Right atrium auricular region (tissue), 2 donors: ENCODE data around the gene PHTF1. TPM values are rescaled to one million over a fixed set of nuclear protein-coding genes. Genes with fewer than 3 reads are reported as not detected.

Experiments used
- DNase-seq: peaks from one replicate; pipeline ENCODE4 v3.0.0-alpha.2; 2019; ENCODE audit warnings: low spot score
- H3K27ac ChIP-seq, 2 donors: fragments of 200-600 bp; sonication (generic); 1 replicate in 1 of 2; 2 replicates in 1 of 2; pipeline ENCODE4 v1.5.1; 2016 to 2019
- H3K27me3 ChIP-seq, 2 donors: fragments of 200-600 bp; sonication (generic); one replicate each; pipeline versions ENCODE4 v1.5.1 to v1.6.0; 2017 to 2019
- H3K36me3 ChIP-seq: fragments of 200-600 bp; sonication (generic); one replicate; pipeline ENCODE4 v1.5.1; 2016
- H3K4me1 ChIP-seq, 2 donors: fragments of 200-600 bp; sonication (generic); one replicate each; pipeline versions ENCODE4 v1.5.1 to v1.6.0; 2017 to 2019
- H3K4me3 ChIP-seq, 2 donors: fragments of 200-600 bp; sonication (generic); 1 replicate in 1 of 2; 2 replicates in 1 of 2; pipeline ENCODE4 v1.5.1; 2017 to 2019; ENCODE audit warnings: mild to moderate bottlenecking in 1 of 2, moderate library complexity in 1 of 2
- H3K9me3 ChIP-seq, 2 donors: fragments of 200-600 bp; sonication (generic); one replicate each; pipeline ENCODE4 v1.5.1; 2019
- CTCF ChIP-seq, 2 donors: fragments of 200-600 bp; sonication (generic); IDR thresholded peaks; one replicate each; pipeline ENCODE4 v1.5.1; 2019; ENCODE audit warnings: antibody characterized with exemption in 2 of 2
- total RNA-seq, 2 donors: library from RNA; depleted of rRNA; stranded (reverse); fragments of >200 nt; gene quantifications; one replicate each; pipeline ENCODE4 v1.1.0, GENCODE V29; 2016

The PHTF1 gene
- total RNA-seq, 2 donors from 2014 or later, result 8.6 to 12.4 TPM

- Histone ChIP-seq H3K27me3 (no peaks in the 10 kb centered on the region), H3K4me3 (no peak overlapping the region), H3K9me3 (no peaks in the 10 kb centered on the region), H3K4me1 (no peaks in the 10 kb centered on the region), H3K27ac (no peak overlapping the region), H3K36me3 (peaks cover 2% of the 10 kb centered on the region)
- TF ChIP-seq CTCF (IDR thresholded peaks at IDR 0.05), result no peak
- no peak for DNase-seq
Measured at GRCh38 chr1:113659035-113659434, 100.3 kb downstream of the PHTF1 start.

DNA sequence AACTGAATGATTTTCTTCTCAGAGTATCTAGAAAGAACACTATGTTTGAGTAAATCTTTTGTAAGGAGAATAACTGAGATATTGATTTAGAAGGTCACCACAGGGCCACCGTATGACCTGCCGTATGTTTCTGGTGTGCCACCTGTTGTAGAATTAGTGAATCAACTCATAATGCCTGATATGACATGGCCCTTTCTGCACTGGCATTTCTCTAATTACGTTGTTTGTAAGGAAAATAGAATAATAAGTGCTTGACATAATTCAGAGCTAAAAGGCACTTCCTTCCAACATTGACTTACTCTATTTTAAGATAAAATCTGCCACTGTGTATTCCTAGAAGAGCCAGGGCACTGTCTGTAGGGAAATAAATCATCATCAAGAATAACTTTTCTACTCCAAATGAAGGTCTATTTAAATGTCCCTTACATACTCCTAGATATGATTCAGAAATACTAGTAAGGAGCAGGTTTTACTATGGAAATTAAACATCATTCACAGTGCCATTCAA lies 101.7 kb downstream of the PHTF1 start:
- Histone ChIP-seq H3K4me3 (no peak overlapping the region), H3K27me3 (no peaks in the 10 kb centered on the region), H3K9me3 (no peaks in the 10 kb centered on the region), H3K27ac (peak overlapping the region in 1 of 2 donors; percentile 41), H3K36me3 (peaks cover 7% of the 10 kb centered on the region), H3K4me1 (no peaks in the 10 kb centered on the region)
- no peak for TF ChIP-seq CTCF (IDR thresholded peaks at IDR 0.05)
- DNase-seq, result no peak

- no peak for DNase-seq
- peaks cover 7% of the 10 kb centered on the region for H3K36me3 ChIP-seq
- no peaks in the 10 kb centered on the region for H3K9me3 ChIP-seq
- H3K27me3 ChIP-seq, result no peaks in the 10 kb centered on the region
- no peak for TF ChIP-seq CTCF (IDR thresholded peaks at IDR 0.05)
- peak overlapping the region in 1 of 2 donors; percentile 41 for H3K27ac ChIP-seq
- H3K4me1 ChIP-seq, result no peaks in the 10 kb centered on the region
- no peak overlapping the region for H3K4me3 ChIP-seq
Measured at GRCh38 chr1:113657126-113657525, 102.2 kb downstream of the PHTF1 start.

DNA sequence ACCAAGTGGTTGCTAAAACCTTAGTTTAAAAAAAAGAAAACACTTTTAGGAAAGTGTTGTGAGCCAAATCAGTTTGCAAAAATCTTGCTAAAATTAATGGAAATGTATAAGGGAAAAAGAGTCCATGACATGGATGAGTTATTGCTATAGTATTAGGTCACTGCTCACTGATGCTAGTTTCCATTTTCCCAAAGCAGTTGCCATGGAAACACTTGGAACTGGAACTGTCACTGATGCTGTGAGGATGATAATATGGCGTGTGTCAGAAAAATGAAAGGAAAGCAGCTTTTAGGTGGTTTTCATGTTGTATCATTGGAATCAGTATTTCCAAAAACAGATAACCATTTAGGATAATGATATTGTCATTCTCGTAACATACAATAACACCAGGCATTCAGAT lies 104.4 kb downstream of the PHTF1 start:
- no peaks in the 10 kb centered on the region for H3K9me3 ChIP-seq
- no peaks in the 10 kb centered on the region for H3K27me3 ChIP-seq
- H3K4me3 ChIP-seq, result no peak overlapping the region
- no peak overlapping the region for H3K27ac ChIP-seq
- H3K36me3 ChIP-seq, result peaks cover 7% of the 10 kb centered on the region
- no peak for TF ChIP-seq CTCF (IDR thresholded peaks at IDR 0.05)
- no peak for DNase-seq
- H3K4me1 ChIP-seq, result no peaks in the 10 kb centered on the region

DNA sequence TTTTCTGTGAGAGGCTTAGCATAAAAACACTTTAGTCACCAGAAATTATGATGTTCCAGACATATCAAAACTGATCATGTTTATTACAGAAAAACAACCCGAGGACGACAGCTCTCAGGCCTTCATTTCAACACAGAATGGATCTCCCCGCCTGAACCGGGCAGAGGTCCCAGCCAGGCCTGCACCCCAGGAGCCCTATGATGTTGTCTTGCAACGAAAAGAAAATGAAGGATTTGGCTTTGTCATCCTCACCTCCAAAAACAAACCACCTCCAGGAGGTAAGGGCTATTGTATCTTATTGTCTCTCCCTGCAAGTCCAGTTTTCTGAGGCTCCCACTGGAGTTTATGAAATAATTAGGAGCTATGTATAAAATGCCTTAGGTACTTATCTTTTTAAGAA lies 105.5 kb downstream of the PHTF1 start:
- no peak for TF ChIP-seq CTCF (IDR thresholded peaks at IDR 0.05)
- DNase-seq, result no peak
- no peaks in the 10 kb centered on the region for H3K9me3 ChIP-seq
- no peaks in the 10 kb centered on the region for H3K27me3 ChIP-seq
- no peak overlapping the region for H3K4me3 ChIP-seq
- no peak overlapping the region for H3K27ac ChIP-seq
- no peaks in the 10 kb centered on the region for H3K4me1 ChIP-seq
- peaks cover 7% of the 10 kb centered on the region for H3K36me3 ChIP-seq

- no peak overlapping the region for H3K27ac ChIP-seq
- H3K27me3 ChIP-seq, result no peaks in the 10 kb centered on the region
- no peak for DNase-seq
- no peaks in the 10 kb centered on the region for H3K9me3 ChIP-seq
- H3K36me3 ChIP-seq, result peaks cover 7% of the 10 kb centered on the region
- no peak overlapping the region for H3K4me3 ChIP-seq
- H3K4me1 ChIP-seq, result no peaks in the 10 kb centered on the region
- TF ChIP-seq CTCF (IDR thresholded peaks at IDR 0.05), result no peak
Measured at GRCh38 chr1:113652771-113653170, 106.5 kb downstream of the PHTF1 start.
